ENCODE data around the gene FAM110D. TPM values are rescaled to one million over a fixed set of nuclear protein-coding genes. Genes with fewer than 3 reads are reported as not detected.

The FAM110D gene
- polyA plus RNA-seq, 4 donors = 1.2 to 1.7 (median 1.3) TPM

DNA sequence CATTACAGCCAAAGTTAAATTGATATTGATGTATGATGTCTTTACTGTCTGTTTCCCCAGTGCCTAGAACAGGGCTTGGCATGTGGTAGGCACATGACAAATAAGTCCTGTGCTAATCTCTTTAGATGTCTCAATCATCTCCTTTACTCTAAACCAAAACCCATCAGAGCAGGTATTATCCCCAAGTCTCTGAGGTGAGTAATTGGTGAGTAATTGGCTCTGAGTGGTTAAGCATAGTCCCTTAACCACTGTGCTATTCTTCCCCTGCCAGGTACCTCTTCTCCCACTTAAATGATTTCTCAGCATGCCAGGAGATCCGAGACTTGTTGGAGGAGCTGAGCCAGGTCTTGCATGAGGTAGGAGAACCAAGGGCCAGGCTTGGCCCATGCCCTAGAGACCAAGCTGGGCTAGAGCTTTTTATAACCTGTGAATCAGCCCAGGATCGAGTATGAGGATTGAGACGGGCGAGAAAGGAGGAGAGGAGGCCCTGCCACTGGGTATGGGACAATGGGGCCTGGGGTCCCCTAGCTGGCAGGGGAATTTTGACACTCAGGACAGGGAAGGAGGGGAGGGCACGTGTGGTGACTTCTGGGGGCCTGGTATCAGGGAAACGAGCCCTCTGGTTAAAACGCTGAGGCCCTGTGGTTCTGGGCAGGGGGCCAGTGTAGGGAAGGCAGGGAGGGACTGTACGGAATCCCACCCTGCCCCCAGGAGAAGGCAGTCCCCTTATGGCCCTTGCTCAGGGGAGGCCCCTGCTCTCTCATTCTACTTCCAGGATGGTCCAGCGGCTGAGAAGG, 22.9 kb downstream of the FAM110D start:
- no peak for DNase-seq (ENCODE audit: low read depth in 4 of 4, low spot score in 3 of 4)

DNA sequence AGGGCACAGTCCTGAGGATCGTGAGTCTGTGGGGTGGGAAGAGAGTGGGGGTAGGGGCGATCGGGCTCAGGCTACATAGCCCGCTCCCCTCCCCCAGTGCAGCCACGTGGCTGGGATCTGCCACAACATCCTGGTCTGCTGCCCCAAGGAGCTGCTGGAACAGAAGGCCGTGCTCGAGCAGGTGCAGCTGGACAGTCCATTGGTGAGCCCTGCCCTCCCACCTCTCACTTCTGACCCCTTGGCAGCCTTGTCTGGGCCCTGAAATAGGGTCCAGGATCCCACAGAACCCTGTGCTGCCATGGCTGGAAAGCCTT, 23.5 kb downstream of the FAM110D start:
- DNase-seq (ENCODE audit: low read depth in 4 of 4, low spot score in 3 of 4) = no peak

DNA sequence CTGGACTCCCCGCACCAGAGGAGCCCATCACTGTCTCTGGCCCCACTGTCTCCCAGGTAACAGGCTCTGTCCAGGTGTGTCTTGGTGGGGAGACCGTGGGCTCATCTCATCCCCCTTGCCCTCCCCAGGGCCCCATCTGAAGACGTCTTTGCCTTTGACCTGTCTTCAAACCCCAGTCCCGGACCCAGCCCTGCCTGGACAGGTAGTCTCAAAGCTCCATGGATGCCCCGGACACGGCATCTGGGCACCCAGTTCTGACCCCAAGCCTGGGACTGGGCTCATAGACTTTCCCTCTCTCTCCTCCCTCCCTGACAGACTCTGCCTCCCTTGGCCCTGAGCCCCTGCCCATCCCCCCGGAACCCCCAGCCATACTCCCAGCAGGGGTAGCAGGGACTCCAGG, 25.2 kb downstream of the FAM110D start:
- DNase-seq (ENCODE audit: low read depth in 4 of 4, low spot score in 3 of 4) = no peak

DNA sequence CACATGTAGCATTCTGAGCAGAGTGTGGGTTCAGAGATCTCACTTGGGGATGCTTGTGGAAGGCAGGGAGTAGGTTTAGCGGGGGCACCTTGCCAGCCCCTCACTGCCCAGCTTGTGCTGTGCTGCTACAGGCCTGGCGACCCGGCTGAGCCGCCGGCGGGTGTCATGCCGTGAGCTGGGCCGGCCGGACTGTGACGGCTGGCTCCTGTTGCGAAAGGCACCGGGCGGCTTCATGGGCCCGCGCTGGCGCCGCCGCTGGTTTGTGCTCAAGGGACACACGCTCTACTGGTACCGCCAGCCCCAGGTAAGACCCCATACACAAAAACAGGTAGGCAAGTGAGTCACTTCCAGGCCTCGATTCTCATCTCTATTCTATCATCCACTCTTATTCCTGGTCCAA, 26.0 kb downstream of the FAM110D start:
- DNase-seq (ENCODE audit: low read depth in 4 of 4, low spot score in 3 of 4) = no peak

DNA sequence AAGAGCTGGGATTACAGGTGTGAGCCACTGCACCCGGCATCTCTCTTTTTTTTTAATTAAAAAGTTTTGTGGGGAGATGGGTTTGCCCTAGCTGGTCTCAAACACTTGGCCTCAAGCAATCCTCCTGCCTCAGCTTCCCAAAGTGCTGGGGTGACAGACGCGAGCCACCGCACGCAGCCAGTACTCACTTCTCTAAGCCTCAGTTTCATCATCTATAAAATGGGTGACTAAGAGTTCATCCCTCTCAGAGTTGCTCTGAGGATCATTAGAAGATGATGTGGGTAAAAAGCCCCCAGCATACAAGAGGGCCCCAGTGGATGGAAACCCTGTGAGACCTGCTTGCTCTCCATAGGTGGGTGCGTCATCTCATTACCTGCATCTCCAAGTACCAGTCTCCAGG, 29.0 kb downstream of the FAM110D start:
- DNase-seq (ENCODE audit: low read depth in 4 of 4, low spot score in 3 of 4) = no peak

DNA sequence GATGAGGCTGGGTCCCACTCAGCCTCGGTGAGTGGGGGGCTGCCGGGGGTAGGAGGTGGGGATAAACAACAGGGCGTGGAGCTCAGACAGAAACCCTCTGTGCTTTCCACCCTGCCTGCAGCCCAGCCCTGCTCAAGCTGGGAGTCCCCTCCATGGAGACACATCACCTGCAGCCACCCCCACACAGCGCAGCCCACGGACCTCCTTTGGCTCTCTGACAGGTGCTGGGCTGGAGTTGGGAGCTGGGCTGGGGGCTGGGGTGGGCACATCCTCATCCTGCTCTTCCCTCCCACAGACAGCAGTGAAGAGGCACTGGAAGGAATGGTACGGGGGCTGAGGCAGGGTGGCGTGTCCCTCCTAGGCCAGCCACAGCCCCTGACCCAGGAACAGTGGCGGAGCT, 29.6 kb downstream of the FAM110D start:
- DNase-seq (ENCODE audit: low read depth in 4 of 4, low spot score in 3 of 4) = no peak

DNA sequence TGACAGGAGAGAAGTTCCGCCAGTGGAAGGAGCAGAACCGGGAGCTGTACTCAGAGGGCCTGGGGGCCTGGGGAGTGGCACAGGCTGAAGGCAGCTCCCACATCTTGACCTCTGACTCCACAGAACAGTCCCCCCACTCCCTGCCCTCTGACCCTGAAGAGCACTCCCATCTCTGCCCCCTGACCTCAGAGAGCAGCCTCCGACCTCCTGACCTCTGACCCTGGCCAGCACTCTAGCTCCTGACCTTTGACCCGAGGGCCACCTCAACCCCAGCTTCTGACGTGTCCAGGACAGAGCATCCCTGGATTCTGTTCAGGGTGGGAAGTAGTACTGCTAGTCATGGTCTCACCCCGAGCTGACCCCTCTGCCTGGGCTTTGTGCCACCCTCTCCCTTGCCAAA, 30.5 kb downstream of the FAM110D start:
- DNase-seq (ENCODE audit: low read depth in 4 of 4, low spot score in 3 of 4) = no peak

DNA sequence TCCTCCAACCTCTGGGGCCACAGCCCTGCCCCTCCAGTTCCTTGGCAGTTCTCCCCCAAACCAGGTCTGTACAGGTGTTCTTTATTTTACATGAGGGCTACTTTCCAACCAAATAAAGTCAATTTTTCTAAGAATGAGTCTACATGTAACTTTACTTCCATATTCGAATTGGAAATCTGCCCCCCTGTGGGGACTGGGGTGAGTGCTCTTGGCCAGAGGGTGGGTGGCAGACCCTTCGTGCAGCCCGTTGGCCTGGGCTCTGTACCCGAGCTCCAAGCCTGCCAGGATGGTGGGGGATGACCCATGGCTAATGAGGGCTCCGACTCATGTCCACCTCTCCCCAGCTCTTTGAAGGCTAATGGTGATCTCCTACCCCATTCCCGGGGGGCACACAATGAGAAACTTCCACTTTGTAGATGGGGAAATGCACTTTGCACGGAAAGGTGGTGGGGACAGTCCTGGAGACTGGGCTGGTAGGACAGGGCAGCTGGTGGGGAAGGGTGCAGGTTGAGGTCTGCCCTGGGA, 30.9 kb downstream of the FAM110D start:
- DNase-seq (ENCODE audit: low read depth in 4 of 4, low spot score in 3 of 4) = no peak

DNA sequence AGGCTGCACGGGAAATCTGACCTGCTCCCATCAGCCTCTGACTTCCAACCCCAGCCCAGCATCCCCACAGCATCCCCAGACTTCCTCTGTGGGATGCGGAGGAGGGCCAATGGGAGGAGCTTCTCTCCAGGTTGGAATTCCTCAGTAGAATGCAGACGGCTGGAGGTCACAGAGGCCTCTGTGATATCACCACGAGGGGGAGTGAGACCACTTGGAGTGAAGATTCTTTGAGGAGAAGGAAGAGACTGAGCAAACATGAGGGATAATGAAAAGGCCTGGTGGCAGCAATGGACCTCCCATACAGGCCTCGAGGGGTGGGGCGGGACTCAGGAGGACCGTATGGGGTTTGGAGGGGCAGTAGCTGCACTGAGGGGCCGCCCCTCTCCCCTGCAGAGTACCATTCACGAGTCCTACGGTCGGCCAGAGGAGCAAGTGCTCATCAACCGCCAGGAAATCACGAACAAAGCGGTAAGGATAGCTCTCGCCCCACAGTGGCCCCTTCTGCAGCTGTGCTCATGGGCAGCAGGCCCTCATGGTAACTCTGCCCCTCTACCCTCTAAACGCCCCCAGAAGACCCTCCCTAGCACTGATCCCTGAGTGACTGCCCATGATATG, 31.6 kb downstream of the FAM110D start, which contains the start of gene CATSPER4:
Gene CATSPER4, plus strand, starts transcription at position 230 of the 615 bp plus-strand sequence. Its CDS starts 26 bp downstream, at position 256.
- no peak for DNase-seq (ENCODE audit: low read depth in 4 of 4, low spot score in 3 of 4)

DNA sequence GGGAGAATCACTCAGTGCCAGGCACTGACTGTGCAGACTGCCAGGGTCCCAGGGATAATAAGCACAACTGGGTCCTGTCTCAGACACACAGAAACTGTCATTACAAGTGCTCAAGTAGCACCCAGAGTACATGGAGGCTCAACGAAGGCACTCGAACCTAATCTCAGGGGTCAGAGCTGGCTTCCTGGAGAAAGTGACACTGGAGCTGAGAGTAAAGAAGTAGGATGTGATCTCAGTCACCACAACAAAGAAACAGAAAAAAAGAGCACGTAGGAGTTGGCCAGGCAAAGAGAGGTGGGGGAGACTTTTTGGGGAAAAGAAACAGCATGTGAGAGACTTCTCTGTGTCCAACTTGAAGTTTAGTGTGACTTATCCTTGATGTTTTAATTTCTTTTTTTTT, 32.9 kb downstream of the FAM110D start:
- DNase-seq (ENCODE audit: low read depth in 4 of 4, low spot score in 3 of 4) = no peak

DNA sequence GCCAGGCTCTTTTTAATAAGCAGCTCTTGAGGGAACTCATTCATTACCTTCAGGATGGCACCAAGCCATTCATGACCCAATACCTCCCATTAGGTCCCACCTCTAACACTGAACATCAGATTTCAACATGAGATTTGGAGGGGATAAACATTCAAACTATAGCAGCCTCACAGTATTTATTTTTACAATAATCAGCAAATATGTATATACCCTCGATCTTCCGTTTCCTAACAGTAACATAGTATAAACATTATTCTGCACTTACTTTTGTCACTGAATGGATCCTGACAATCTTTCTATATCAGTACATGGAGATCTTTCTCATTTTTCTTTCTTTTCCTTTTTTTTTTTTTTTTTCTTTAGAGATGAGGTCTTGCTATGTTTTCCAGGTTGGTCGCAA, 36.9 kb downstream of the FAM110D start:
- no peak for DNase-seq (ENCODE audit: low read depth in 4 of 4, low spot score in 3 of 4)

DNA sequence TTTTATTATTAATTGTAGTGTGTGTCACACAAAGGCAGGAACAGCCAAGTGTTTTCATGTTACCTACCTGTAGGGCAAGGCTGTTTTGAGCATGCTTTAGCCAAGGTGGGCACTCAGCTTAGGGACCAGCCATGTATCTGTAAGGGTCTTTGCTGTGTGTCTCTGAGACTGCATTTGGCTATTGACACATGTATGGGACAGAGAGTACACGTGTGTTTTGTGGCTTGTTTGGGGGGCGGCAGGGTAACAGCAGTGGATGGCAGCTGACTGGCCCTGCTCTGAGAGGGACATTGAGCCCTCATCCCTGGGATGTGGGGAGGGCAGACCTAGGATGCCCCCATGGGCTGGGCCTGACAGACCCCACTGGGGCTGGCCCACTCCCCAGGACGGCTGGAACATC, 38.4 kb downstream of the FAM110D start:
- no peak for DNase-seq (ENCODE audit: low read depth in 4 of 4, low spot score in 3 of 4)

DNA sequence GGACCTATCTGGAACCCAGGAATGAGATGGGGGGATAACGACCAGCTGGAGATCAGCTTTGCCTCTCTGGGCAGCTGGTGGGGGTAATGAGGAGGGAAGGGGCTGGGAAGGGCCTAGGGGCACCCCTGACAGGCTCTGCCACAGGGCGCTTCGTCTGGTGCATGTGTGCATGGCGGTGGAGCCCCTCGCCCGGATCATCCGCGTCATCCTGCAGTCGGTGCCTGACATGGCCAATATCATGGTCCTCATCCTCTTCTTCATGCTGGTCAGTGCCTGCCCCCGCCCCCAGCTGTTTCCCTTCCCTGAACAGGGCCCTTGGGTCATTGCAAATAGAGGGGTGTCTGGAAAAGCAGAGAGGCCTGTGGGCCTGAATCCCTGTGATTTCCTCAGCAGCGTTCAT, 38.9 kb downstream of the FAM110D start:
- no peak for DNase-seq (ENCODE audit: low read depth in 4 of 4, low spot score in 3 of 4)

DNA sequence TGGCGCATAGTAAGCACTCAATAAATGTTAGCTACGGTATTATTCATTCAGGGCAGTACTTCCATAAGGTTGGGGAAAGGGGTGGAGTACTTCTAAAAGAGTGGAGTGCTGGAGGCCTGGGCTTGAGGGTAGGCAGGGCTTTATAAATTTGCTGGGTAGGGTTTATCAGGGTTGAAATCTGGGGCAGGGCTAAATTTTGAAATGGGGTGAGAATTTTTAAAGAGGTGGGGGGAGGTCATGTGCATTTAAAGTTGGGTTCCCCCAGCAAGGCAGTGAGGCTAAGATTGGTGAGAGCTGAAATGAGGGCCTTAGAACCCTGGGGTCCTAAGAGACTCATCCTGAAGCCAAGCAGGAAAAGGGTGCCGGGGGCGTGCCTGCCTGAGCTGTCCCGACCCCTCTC, 41.5 kb downstream of the FAM110D start:
- no peak for DNase-seq (ENCODE audit: low read depth in 4 of 4, low spot score in 3 of 4)

DNA sequence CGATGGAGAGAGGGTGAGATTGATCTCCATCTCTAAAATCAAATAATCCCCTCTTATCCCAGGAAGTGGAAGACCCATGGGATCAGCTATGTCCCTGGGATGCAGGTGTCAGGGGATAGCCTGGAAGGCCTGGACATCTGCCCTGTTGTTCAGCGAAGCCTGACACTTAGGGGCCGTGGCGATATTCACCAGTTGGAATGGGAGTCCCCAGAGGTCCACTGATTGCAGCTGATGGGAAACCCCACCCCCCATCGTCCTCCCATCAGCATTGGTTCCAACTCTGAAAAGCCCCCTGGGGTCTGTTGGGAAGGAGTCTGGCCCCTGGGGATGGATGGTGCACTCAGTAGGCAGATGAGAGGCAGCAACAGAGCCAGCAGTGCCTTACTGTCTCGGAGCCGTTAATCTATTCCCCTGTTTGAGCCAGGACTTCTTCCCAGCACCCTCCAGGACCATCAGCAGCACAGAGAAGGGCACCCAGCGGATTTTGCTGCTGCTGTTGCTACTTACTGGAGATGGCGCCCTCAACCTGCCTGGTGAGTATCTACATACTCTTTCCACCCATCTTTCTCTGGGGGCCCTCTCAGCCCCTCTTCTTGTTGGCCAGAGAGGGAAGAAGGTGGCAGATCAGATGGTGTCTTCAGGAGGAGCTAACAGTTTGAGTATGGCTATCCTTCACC, 44.9 kb downstream of the FAM110D start:
- DNase-seq (ENCODE audit: low read depth in 4 of 4, low spot score in 3 of 4) = no peak

DNA sequence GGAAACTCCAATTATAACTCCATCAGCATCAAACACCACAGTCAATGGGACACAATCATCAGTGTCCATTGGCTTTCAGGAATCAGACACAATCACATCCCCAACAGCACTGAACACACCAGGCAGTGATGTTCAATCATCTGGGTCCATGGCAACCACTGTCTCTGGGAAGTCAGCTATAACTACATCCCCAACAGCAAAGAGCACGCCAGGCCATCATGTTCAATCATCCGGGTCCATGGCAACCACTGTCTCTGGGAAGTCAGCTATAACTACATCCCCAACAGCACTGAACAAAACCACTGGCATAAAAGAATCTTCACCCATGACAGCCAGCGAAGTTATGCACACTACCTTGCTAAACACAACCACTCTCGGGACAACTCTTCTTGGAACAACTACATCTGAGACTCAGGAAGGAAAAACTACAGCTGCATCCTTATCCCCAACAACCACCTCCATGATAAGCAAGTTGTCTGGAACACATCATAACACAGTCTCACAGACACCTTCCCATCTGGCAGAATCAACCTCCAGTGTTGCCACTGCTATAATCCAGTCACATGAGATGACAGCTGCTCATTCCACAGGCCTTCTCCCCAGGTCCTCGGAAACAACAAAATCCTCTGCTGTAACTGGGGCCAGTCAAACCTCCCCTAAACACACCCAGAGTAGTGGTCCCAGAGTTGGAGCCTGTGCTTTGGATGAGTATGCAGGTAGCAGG, 51.4 kb downstream of the FAM110D start:
- DNase-seq (ENCODE audit: low read depth in 4 of 4, low spot score in 3 of 4) = no peak

DNA sequence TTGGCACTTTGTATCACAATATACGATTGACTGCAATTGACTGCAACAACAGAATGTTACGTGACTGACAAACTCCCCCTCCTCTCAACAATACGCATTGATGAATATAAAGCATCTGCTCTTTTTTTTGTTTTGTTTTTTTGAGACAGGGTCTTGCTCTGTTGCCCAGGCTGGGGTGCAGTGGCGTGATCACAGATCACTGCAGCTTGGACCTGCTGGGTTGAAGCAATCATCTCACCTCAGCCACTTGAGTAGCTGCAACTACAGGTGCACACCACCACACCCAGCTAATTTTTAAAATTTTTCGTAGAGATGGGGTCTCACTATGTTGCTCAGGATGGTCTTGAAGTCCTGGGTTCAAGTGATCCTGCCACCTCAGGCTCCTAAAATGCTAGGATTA, 53.8 kb downstream of the FAM110D start:
- DNase-seq (ENCODE audit: low read depth in 4 of 4, low spot score in 3 of 4) = no peak

DNA sequence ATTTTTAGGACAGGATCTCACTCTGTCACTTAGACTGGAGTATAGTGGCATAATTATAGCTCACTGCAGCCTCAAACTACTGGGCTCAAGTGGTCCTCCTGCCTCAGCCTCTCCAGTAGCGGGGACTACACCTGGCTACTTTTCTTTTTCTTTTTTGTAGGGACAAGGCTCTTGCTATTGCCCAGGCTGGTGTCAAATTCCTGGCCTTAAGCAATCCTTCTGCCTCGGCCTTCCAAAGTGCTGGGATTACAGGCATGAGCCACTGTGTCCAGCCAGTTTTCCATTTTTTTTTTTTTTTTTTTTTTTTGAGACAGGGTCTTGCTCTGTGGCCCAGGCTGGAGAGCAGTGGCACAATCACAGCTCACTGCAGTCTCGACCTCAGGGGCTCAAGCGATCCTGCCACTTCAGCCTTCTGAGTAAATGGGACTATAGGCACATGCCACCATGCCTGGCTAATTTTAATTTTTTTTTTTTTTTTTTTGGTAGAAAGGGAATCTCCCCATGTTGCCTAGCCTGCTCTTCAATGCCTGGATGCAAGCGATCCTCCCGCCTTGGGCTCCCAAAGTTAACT, 54.5 kb downstream of the FAM110D start:
- DNase-seq (ENCODE audit: low read depth in 4 of 4, low spot score in 3 of 4) = no peak

All from right renal pelvis (tissue), 4 donors.